Measurements from ENCODE around the gene OR2A2. TPM values are rescaled to one million over a fixed set of nuclear protein-coding genes. Genes with fewer than 3 reads are reported as not detected.

The OR2A2 gene
- total RNA-seq, 2 donors from 2014 or later: not detected

Other genes starting within 250 kb of the OR2A2 start
- gene TCAF1, start 207.4 kb upstream of the OR2A2 start, total RNA-seq: 10 to 100 TPM in 1 of 2 donors, 1 to 10 TPM in 1; 9.5 to 10.9 TPM
- not detected for gene OR2F2, start 174.3 kb upstream of the OR2A2 start, total RNA-seq
- gene OR2F1, start 154.7 kb upstream of the OR2A2 start, total RNA-seq: not detected
- not detected for gene OR6B1, start 109.3 kb upstream of the OR2A2 start, total RNA-seq
- gene OR2A5, start 60.6 kb upstream of the OR2A2 start, total RNA-seq: not detected
- gene OR2A25, start 39.8 kb upstream of the OR2A2 start, total RNA-seq: not detected
- not detected for gene OR2A12, start 23.3 kb upstream of the OR2A2 start, total RNA-seq
- gene OR2A14, start 13.6 kb downstream of the OR2A2 start, total RNA-seq: not detected
- gene CTAGE4, start 73.9 kb downstream of the OR2A2 start, total RNA-seq: under 1 TPM in 1 of 2 donors, not detected in 1; 0.32 TPM
- 1 to 10 TPM in 1 of 2 donors, not detected in 1; 2.2 TPM for gene ARHGEF35, start 86.2 kb downstream of the OR2A2 start, total RNA-seq
- under 1 TPM in 1 of 2 donors, not detected in 1; 0.07 TPM for gene OR2A42, start 130.0 kb downstream of the OR2A2 start, total RNA-seq
- gene OR2A7, start 155.2 kb downstream of the OR2A2 start, total RNA-seq: 1 to 10 TPM; 1.2 to 6.5 TPM
- gene CTAGE8, start 159.7 kb downstream of the OR2A2 start, total RNA-seq: 1 to 10 TPM in 1 of 2 donors, under 1 TPM in 1; 0.47 to 1.6 TPM
- not detected for gene OR2A1, start 202.8 kb downstream of the OR2A2 start, total RNA-seq
- 10 to 100 TPM in 1 of 2 donors, 1 to 10 TPM in 1; 4.2 to 12.4 TPM for gene ARHGEF5, start 245.8 kb downstream of the OR2A2 start, total RNA-seq

Measured in T-helper 17 cell (primary cell).